Measurements from ENCODE around the gene RIN3. TPM values are rescaled to one million over a fixed set of nuclear protein-coding genes. Genes with fewer than 3 reads are reported as not detected.

The RIN3 gene
- total RNA-seq, 1 donor from 2014 or later = 0.76 TPM

- Mint-ChIP-seq H3K4me1 (ENCODE audit: low read depth, unreplicated experiment) (no peaks in the 10 kb centered on the region), H3K27ac (ENCODE audit: unreplicated experiment) (no peak overlapping the region), H3K27me3 (ENCODE audit: unreplicated experiment) (peaks cover 2% of the 10 kb centered on the region), H3K36me3 (ENCODE audit: unreplicated experiment) (no peaks in the 10 kb centered on the region), H3K4me3 (ENCODE audit: unreplicated experiment) (no peak overlapping the region), H3K9me3 (ENCODE audit: unreplicated experiment) (peaks cover 2% of the 10 kb centered on the region)
- TF ChIP-seq CTCF (IDR thresholded peaks at IDR 0.05; ENCODE audit: partially characterized antibody, unreplicated experiment) = no peak
- no peak for DNase-seq
Observed at GRCh38 chr14:92597906-92598905, 84.6 kb downstream of the RIN3 start.

- no peak overlapping the region for H3K27ac Mint-ChIP-seq (ENCODE audit: unreplicated experiment)
- H3K36me3 Mint-ChIP-seq (ENCODE audit: unreplicated experiment) = no peaks in the 10 kb centered on the region
- H3K9me3 Mint-ChIP-seq (ENCODE audit: unreplicated experiment) = peaks cover 4% of the 10 kb centered on the region
- peaks cover 2% of the 10 kb centered on the region for H3K27me3 Mint-ChIP-seq (ENCODE audit: unreplicated experiment)
- TF ChIP-seq CTCF (IDR thresholded peaks at IDR 0.05; ENCODE audit: partially characterized antibody, unreplicated experiment) = no peak
- DNase-seq = no peak
- H3K4me3 Mint-ChIP-seq (ENCODE audit: unreplicated experiment) = no peak overlapping the region
- no peaks in the 10 kb centered on the region for H3K4me1 Mint-ChIP-seq (ENCODE audit: low read depth, unreplicated experiment)
Observed at GRCh38 chr14:92599811-92600210, 86.2 kb downstream of the RIN3 start.

- no peak for TF ChIP-seq CTCF (IDR thresholded peaks at IDR 0.05; ENCODE audit: partially characterized antibody, unreplicated experiment)
- peaks cover 4% of the 10 kb centered on the region for H3K9me3 Mint-ChIP-seq (ENCODE audit: unreplicated experiment)
- H3K27ac Mint-ChIP-seq (ENCODE audit: unreplicated experiment) = no peak overlapping the region
- H3K4me1 Mint-ChIP-seq (ENCODE audit: low read depth, unreplicated experiment) = no peaks in the 10 kb centered on the region
- DNase-seq = no peak
- peaks cover 2% of the 10 kb centered on the region for H3K27me3 Mint-ChIP-seq (ENCODE audit: unreplicated experiment)
- no peaks in the 10 kb centered on the region for H3K36me3 Mint-ChIP-seq (ENCODE audit: unreplicated experiment)
- H3K4me3 Mint-ChIP-seq (ENCODE audit: unreplicated experiment) = no peak overlapping the region
Observed at GRCh38 chr14:92600318-92601053, 86.9 kb downstream of the RIN3 start.

GRCh38 chr14:92601131-92601710 lies 87.6 kb downstream of the RIN3 start:
- peaks cover 2% of the 10 kb centered on the region for H3K27me3 Mint-ChIP-seq (ENCODE audit: unreplicated experiment)
- TF ChIP-seq CTCF (IDR thresholded peaks at IDR 0.05; ENCODE audit: partially characterized antibody, unreplicated experiment) = no peak
- no peak overlapping the region for H3K27ac Mint-ChIP-seq (ENCODE audit: unreplicated experiment)
- peaks cover 6% of the 10 kb centered on the region for H3K9me3 Mint-ChIP-seq (ENCODE audit: unreplicated experiment)
- no peaks in the 10 kb centered on the region for H3K36me3 Mint-ChIP-seq (ENCODE audit: unreplicated experiment)
- no peak overlapping the region for H3K4me3 Mint-ChIP-seq (ENCODE audit: unreplicated experiment)
- no peaks in the 10 kb centered on the region for H3K4me1 Mint-ChIP-seq (ENCODE audit: low read depth, unreplicated experiment)
- no peak for DNase-seq
